HepG2 (cell line): Measurements from ENCODE around the gene NOTUM. TPM values are rescaled to one million over a fixed set of nuclear protein-coding genes. Genes with fewer than 3 reads are reported as not detected.

Source experiments
- ATAC-seq: fragments of 200-7000 bp; cut with Tn5 transposase; 3 replicates; pipeline ENCODE4 v1.9.1; 2020; ENCODE audit warnings: mild to moderate bottlenecking, moderate library complexity
- BruUV-seq: library from RNA; stranded (reverse); fragments of 400-500 nt; replicated peaks from 2 replicates; lab custom pipeline; 2021; lab: Mats Ljungman, UMichigan
- CTCF ChIA-PET: fragments of 300-600 bp; formaldehyde crosslinking; extraction: SDS; loops from one replicate; lab custom pipeline; 2021; ENCODE audit warnings: low total read pairs, inconsistent platforms, low intra/inter-chr PET ratio; lab: Yijun Ruan, JAX
- POLR2A ChIA-PET: fragments of 350-600 bp; sonication (Branson Sonifier 250); formaldehyde crosslinking; loops from one replicate; lab custom pipeline; 2020; ENCODE audit warnings: antibody characterized with exemption, inconsistent platforms; lab: Yijun Ruan, JAX
- DNase-seq: peaks from one replicate; pipeline ENCODE4 v3.0.0-alpha.2; 2015; ENCODE audit warnings: low spot score
- FAIRE-seq: peaks from 3 replicates; lab custom pipeline; 2011; peaks lifted over from hg19 to GRCh38; lab: Jason Lieb, UNC
- H2AFZ ChIP-seq: one replicate; pipeline ENCODE4 v1.6.1; 2011; ENCODE audit warnings: low read length, inconsistent platforms
- H3K27ac ChIP-seq: fragments of 300-600 bp; 3 replicates; pipeline ENCODE4 v1.8.0; 2011; ENCODE audit warnings: mixed run types, mild to moderate bottlenecking, mixed read lengths, low read length, inconsistent platforms; ENCODE audit not compliant: insufficient read depth; ENCODE audit errors: extremely low read length
- H3K27me3 ChIP-seq, 2 experiments: fragments of 200-600 bp in 1 of 2; 2 replicates in 1 of 2; 3 replicates in 1 of 2; pipeline versions ENCODE4 v1.6.0 to v1.8.0; 2011; ENCODE audit warnings: low read length in 2 of 2, mild to moderate bottlenecking in 2 of 2, moderate library complexity in 2 of 2, inconsistent platforms in 1 of 2; ENCODE audit not compliant: insufficient read depth in 2 of 2, control insufficient read depth in 1 of 2
- H3K36me3 ChIP-seq, 2 experiments: fragments of 200-600 bp in 1 of 2; replicated peaks in 1 of 2; 2 replicates in 1 of 2; 3 replicates in 1 of 2; pipeline versions ENCODE4 v1.5.1 to v1.8.0; 2011; ENCODE audit warnings: low read length in 2 of 2, inconsistent platforms in 1 of 2; ENCODE audit not compliant: insufficient read depth in 2 of 2, control insufficient read depth in 1 of 2
- H3K4me1 ChIP-seq: 2 replicates; pipeline ENCODE4 v1.5.1; 2012; ENCODE audit warnings: low read length, inconsistent platforms; ENCODE audit not compliant: insufficient read depth
- H3K4me2 ChIP-seq: 2 replicates; pipeline ENCODE4 v1.6.0; 2011; ENCODE audit warnings: low read depth, low read length, inconsistent platforms
- H3K4me3 ChIP-seq, 3 experiments: fragments of 200-600 bp in 1 of 3; sonication (generic), shearing (Covaris generic) in 1 of 3; replicated peaks in 1 of 3; 2 replicates each; pipeline ENCODE4 v1.5.1; 2011 to 2016; ENCODE audit warnings: low read length in 3 of 3, inconsistent platforms in 2 of 3, low read depth in 2 of 3, mild to moderate bottlenecking in 2 of 3, control low read depth in 1 of 3, mixed read lengths in 1 of 3; ENCODE audit not compliant: insufficient read depth in 1 of 3
- H3K79me2 ChIP-seq: one replicate; pipeline ENCODE4 v1.6.1; 2011; ENCODE audit warnings: low read length, inconsistent platforms; ENCODE audit not compliant: insufficient read depth
- H3K9ac ChIP-seq: 2 replicates; pipeline ENCODE4 v1.6.0; 2011; ENCODE audit warnings: mild to moderate bottlenecking, low read depth, low read length, inconsistent platforms; ENCODE audit not compliant: insufficient read depth
- H3K9me3 ChIP-seq: 2 replicates; pipeline ENCODE4 v1.5.1; 2012; ENCODE audit warnings: mild to moderate bottlenecking, low read length
- H4K20me1 ChIP-seq: 2 replicates; pipeline ENCODE4 v1.6.0; 2011; ENCODE audit warnings: inconsistent platforms, mild to moderate bottlenecking, low read length, moderate library complexity; ENCODE audit not compliant: insufficient read depth
- CBX2 ChIP-seq, 2 experiments: fragments of 200-600 bp in 1 of 2; sonication (generic); formaldehyde crosslinking in 1 of 2; IDR thresholded peaks; 2 replicates each; pipeline versions ENCODE4 v1.7.0 to v1.8.1; 2018 to 2022; ENCODE audit warnings: low read depth in 2 of 2, low read length in 1 of 2, mild to moderate bottlenecking in 1 of 2, missing genetic modification reagents in 1 of 2
- CREM ChIP-seq, 2 experiments: sonication (generic) in 1 of 2; formaldehyde crosslinking in 1 of 2; IDR thresholded peaks; 2 replicates each; pipeline versions ENCODE4 v1.4.0 to v1.6.1; 2016 to 2020; ENCODE audit warnings: antibody characterized with exemption in 1 of 2, mild to moderate bottlenecking in 1 of 2, missing genetic modification reagents in 1 of 2
- KDM4B ChIP-seq: sonication (generic); formaldehyde crosslinking; IDR thresholded peaks from 2 replicates; pipeline ENCODE4 v1.4.0; 2020; ENCODE audit warnings: missing genetic modification reagents
- KLF6 ChIP-seq: IDR thresholded peaks from 2 replicates; pipeline ENCODE4 v1.8.0; 2016; ENCODE audit warnings: missing biosample characterization, missing genetic modification reagents
- RAD21 ChIP-seq: fragments of 450-650 bp; formaldehyde crosslinking; IDR thresholded peaks from 2 replicates; pipeline ENCODE4 v1.5.0; 2020; ENCODE audit warnings: mild to moderate bottlenecking
- RAD51 ChIP-seq: fragments of 450-650 bp; IDR thresholded peaks from 2 replicates; pipeline ENCODE4 v1.6.1; 2016; ENCODE audit warnings: borderline replicate concordance
- SCMH1 ChIP-seq: sonication (generic); formaldehyde crosslinking; IDR thresholded peaks from 2 replicates; pipeline ENCODE4 v1.9.0; 2021; ENCODE audit warnings: missing genetic modification reagents, mild to moderate bottlenecking, borderline replicate concordance
- ZNF256 ChIP-seq: sonication (generic); formaldehyde crosslinking; conservative IDR thresholded peaks from 2 replicates; pipeline ENCODE4 v1.4.0; 2020; ENCODE audit warnings: missing genetic modification reagents
- WGBS: methylation state at CpG from one replicate; pipeline ENCODE4 v1.1.6; 2017; ENCODE audit warnings: low lambda C conversion rate; 5-methylcytosine and 5-hydroxymethylcytosine counted together
- in situ Hi-C: cut with HindIII; loops from 2 replicates; pipeline ENCODE4 v1.10.0; 2017; ENCODE audit warnings: low pct_unique_long_range_greater_than_20kb; ENCODE audit not compliant: extremely low pct_ligation_motif_present
- intact Hi-C: fragments of 100-400 bp; cut with micrococcal nuclease; formaldehyde crosslinking; loops from one replicate; pipeline ENCODE4 v1.10.0; 2022; ENCODE audit not compliant: unreplicated experiment
- polyA plus RNA-seq, 8 experiments: library from polyadenylated mRNA; depleted of rRNA in 3 of 8; stranded (reverse) in 7 of 8; unstranded in 1 of 8; fragments of >200 nt; fragmentation: Illumina TruSeq in 4 of 8; extraction: Trizol in 4 of 8; gene quantifications; 2 replicates each; pipeline versions ENCODE4 v1.2.1 to v1.2.3, GENCODE V29; 2011 to 2016; ENCODE audit warnings: low read depth in 4 of 8, missing spikeins in 1 of 8, mixed read lengths in 1 of 8; ENCODE audit not compliant: insufficient read depth in 1 of 8
- total RNA-seq, 5 experiments: library from RNA; depleted of rRNA; stranded (reverse); fragments of >200 nt; fragmentation: Illumina TruSeq; extraction: Trizol; gene quantifications; 2 replicates each; pipeline ENCODE4 v1.2.3, GENCODE V29; 2016; ENCODE audit warnings: low read depth in 1 of 5
- TF ChIP-seq, protein P1 (sequence below): sonication (generic); formaldehyde crosslinking; IDR thresholded peaks from 2 replicates; pipeline ENCODE4 v1.4.0; 2020; ENCODE audit warnings: missing genetic modification reagents
- TF ChIP-seq, protein P2 (sequence below): sonication (generic); formaldehyde crosslinking; IDR thresholded peaks from 2 replicates; pipeline ENCODE4 v1.4.0; 2020; ENCODE audit warnings: missing genetic modification reagents
- TF ChIP-seq, protein P3 (sequence below): fragments of 450-650 bp; IDR thresholded peaks from 2 replicates; pipeline ENCODE4 v1.6.1; 2017
- TF ChIP-seq, protein P4 (sequence below): sonication (generic); formaldehyde crosslinking; IDR thresholded peaks from 2 replicates; pipeline ENCODE4 v1.4.0; 2020; ENCODE audit warnings: missing genetic modification reagents
- TF ChIP-seq, protein P5 (sequence below): sonication (generic); formaldehyde crosslinking; IDR thresholded peaks from 2 replicates; pipeline ENCODE4 v1.9.0; 2021; ENCODE audit warnings: missing genetic modification reagents, mild to moderate bottlenecking, borderline replicate concordance

NOTUM gene
- total and polyA plus RNA-seq, 2 of the 13 experiments (the other 11 are each of a cell fraction or from before 2014, with no cell fraction given) = 150 to 160 TPM

DNA sequence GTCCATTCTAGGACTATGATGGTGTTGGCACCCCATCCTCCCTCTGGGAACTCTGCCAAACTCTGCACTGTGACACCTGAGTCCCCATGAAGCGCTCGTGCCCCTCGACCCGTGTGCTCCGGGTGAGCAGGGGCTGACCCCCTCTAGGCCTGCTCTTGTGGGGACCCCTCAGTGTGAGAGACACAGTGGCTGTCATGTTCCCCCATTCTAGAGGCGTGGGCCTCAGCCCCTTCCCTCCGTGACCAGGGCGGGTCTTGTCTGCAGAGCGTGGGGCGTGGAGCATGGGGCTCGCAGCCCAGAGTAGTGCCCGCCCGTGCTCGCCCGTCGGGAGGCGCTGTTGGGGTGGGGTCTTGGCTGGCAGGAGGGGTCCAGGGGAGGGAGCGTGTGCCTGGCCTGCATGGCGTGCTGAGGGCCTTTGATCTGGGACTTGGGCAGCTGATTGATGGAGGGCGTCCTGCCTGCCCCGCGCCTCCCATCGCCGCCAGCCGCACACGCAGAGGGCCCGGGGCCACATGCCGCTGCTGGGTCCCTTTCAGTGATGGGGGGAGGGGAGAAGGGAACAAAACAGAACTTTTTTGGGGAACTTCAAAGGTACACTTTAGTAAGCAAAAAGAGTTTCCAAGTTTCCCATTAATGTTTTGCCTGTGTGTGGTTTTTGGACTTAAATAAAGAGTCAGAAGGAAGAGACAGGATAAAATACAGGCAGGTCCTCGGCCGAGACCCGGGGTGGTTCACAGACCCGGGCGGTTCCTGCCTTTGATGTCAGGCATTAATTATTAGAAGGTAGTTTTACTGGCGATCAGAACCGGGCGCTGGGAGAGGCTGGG, 39.2 kb upstream of the NOTUM start:
- WGBS = 1% methylated on average over 20 of the region's 36 CpGs
- Histone ChIP-seq H3K4me3 (peak overlapping the region; percentile 23 to 61 (median 26); a peak in 5 of 6 replicates), H3K9me3 (no peaks in the 10 kb centered on the region), H3K27me3 (no peaks in the 10 kb centered on the region), H4K20me1 (no peaks in the 10 kb centered on the region), H3K4me1 (peaks cover 100% of the 10 kb centered on the region), H3K79me2 (peaks cover 76% of the 10 kb centered on the region), H3K36me3 (peaks cover 0 to 5% of the 10 kb centered on the region in 2 experiments; a peak in 1 of 5 replicates), H3K4me2 (peak overlapping the region; percentile 86), H3K27ac (peak overlapping the region; percentile 95), H2AFZ (no peak overlapping the region), H3K9ac (peak overlapping the region; percentile 80)
- peak; percentile 98 for DNase-seq
- intact Hi-C loops (loop anchor here (1.0 kb wide), 2 partner anchors 8 to 21 kb away; no protein-coding TSS in a partner anchor), in situ Hi-C loops (loop anchor here (5.0 kb wide), 1 partner anchor 43 kb away; no protein-coding TSS in a partner anchor)
- ChIA-PET CTCF (interaction anchor here (0.9 to 2.3 kb wide), 5 partner anchors 9 to 40 kb away, joined by 3 to 25 read pairs (median 5); partner anchors contain the start of genes CENPX, LRRC45 and NOTUM), POLR2A (interaction anchor here (0.5 to 16.1 kb wide), 9 partner anchors 8 to 288 kb away, joined by 3 to 470 read pairs (median 11); partner anchors contain the start of genes CENPX, LRRC45 and NOTUM)
- no TSS peak for BruUV-seq
- peak; percentile 40 for ATAC-seq
- no peak for FAIRE-seq
- TF ChIP-seq ZNF256 (CRISPR knock-in tag) (0 out of 2 replicates have a peak, but pooled peaks have one; percentile 36), RAD21 (CRISPR knock-in tag) (peak; percentile 67), CREM (IDR thresholded peaks at IDR 0.05) (peak; percentile 86; the same call in 1 of the 2 replicates), CREM (CRISPR knock-in tag; IDR thresholded peaks at IDR 0.05) (no peak), KDM4B (CRISPR knock-in tag) (peak; percentile 67; the same call in 1 of the 2 replicates), KLF6 (CRISPR knock-in tag) (0 out of 2 replicates have a peak, but pooled peaks have one; percentile 7), CBX2 (IDR thresholded peaks at IDR 0.05; ENCODE audit: low read depth, low read length) (no peak), CBX2 (CRISPR knock-in tag; IDR thresholded peaks at IDR 0.05; ENCODE audit: low read depth) (0 out of 2 replicates have a peak, but pooled peaks have one; percentile 12), SCMH1 (CRISPR knock-in tag) (no peak), RAD51 (no peak)
- TF ChIP-seq, protein P1, sequence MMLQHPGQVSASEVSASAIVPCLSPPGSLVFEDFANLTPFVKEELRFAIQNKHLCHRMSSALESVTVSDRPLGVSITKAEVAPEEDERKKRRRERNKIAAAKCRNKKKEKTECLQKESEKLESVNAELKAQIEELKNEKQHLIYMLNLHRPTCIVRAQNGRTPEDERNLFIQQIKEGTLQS = 0 out of 2 replicates have a peak, but pooled peaks have one; percentile 30
- TF ChIP-seq, protein P2, sequence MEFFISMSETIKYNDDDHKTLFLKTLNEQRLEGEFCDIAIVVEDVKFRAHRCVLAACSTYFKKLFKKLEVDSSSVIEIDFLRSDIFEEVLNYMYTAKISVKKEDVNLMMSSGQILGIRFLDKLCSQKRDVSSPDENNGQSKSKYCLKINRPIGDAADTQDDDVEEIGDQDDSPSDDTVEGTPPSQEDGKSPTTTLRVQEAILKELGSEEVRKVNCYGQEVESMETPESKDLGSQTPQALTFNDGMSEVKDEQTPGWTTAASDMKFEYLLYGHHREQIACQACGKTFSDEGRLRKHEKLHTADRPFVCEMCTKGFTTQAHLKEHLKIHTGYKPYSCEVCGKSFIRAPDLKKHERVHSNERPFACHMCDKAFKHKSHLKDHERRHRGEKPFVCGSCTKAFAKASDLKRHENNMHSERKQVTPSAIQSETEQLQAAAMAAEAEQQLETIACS (CRISPR knock-in tag) = no peak
- TF ChIP-seq, protein P3, sequence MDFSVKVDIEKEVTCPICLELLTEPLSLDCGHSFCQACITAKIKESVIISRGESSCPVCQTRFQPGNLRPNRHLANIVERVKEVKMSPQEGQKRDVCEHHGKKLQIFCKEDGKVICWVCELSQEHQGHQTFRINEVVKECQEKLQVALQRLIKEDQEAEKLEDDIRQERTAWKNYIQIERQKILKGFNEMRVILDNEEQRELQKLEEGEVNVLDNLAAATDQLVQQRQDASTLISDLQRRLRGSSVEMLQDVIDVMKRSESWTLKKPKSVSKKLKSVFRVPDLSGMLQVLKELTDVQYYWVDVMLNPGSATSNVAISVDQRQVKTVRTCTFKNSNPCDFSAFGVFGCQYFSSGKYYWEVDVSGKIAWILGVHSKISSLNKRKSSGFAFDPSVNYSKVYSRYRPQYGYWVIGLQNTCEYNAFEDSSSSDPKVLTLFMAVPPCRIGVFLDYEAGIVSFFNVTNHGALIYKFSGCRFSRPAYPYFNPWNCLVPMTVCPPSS = no peak
- TF ChIP-seq, protein P4, sequence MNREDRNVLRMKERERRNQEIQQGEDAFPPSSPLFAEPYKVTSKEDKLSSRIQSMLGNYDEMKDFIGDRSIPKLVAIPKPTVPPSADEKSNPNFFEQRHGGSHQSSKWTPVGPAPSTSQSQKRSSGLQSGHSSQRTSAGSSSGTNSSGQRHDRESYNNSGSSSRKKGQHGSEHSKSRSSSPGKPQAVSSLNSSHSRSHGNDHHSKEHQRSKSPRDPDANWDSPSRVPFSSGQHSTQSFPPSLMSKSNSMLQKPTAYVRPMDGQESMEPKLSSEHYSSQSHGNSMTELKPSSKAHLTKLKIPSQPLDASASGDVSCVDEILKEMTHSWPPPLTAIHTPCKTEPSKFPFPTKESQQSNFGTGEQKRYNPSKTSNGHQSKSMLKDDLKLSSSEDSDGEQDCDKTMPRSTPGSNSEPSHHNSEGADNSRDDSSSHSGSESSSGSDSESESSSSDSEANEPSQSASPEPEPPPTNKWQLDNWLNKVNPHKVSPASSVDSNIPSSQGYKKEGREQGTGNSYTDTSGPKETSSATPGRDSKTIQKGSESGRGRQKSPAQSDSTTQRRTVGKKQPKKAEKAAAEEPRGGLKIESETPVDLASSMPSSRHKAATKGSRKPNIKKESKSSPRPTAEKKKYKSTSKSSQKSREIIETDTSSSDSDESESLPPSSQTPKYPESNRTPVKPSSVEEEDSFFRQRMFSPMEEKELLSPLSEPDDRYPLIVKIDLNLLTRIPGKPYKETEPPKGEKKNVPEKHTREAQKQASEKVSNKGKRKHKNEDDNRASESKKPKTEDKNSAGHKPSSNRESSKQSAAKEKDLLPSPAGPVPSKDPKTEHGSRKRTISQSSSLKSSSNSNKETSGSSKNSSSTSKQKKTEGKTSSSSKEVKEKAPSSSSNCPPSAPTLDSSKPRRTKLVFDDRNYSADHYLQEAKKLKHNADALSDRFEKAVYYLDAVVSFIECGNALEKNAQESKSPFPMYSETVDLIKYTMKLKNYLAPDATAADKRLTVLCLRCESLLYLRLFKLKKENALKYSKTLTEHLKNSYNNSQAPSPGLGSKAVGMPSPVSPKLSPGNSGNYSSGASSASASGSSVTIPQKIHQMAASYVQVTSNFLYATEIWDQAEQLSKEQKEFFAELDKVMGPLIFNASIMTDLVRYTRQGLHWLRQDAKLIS (CRISPR knock-in tag) = peak; percentile 89
- TF ChIP-seq, protein P5, sequence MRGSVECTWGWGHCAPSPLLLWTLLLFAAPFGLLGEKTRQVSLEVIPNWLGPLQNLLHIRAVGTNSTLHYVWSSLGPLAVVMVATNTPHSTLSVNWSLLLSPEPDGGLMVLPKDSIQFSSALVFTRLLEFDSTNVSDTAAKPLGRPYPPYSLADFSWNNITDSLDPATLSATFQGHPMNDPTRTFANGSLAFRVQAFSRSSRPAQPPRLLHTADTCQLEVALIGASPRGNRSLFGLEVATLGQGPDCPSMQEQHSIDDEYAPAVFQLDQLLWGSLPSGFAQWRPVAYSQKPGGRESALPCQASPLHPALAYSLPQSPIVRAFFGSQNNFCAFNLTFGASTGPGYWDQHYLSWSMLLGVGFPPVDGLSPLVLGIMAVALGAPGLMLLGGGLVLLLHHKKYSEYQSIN (CRISPR knock-in tag) = no peak
